ENCODE results near the gene MRPL57. TPM values are rescaled to one million over a fixed set of nuclear protein-coding genes. Genes with fewer than 3 reads are reported as not detected.

The MRPL57 gene
- total and polyA plus RNA-seq, 2 of the 8 experiments (the other 6 are each of a cell fraction or from before 2014, with no cell fraction given): 29.9 to 34.1 TPM

DNA sequence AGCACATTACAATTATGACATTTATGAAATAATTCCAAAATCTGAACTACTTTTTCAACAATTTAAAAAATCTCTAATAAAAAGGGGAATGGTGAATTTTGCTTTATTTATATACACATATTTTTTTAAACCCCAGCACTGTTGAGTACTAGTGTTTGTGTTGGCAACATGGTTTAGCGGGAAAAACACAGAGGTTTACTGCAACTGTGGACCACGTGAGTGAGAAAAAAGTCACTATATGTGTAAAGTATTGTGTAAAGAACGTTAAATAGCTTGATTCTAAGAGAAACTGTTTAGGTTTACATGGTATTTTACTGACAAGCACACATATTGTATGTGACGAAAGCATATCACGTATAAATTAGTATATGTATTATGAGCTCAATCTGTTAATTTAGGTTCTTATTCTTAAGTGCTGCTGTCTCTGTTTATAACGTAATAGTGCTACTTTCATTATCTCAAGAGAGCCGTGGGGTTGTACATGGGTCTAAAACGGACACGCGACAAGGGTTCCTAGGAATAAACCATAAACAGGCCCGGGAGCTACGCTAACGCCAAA lies 723 bp upstream of the MRPL57 start:
- 7% methylated on average over 13 of the region's 13 CpGs; no CpG with 5 or more reads in 1 of the 2 experiments for WGBS, 2 experiments (ENCODE audit: extremely low coverage in 1 of 2, insufficient coverage in 1 of 2, insufficient read length in 1 of 2, insufficient replicate concordance in 2 of 2, low coverage in 1 of 2, low lambda C conversion rate in 2 of 2, missing lambda C conversion rate in 1 of 2)

More for the DNA sequence above, 723 bp upstream of the MRPL57 start:
- peak overlapping the region; percentile 63 to 89 (median 82) for H3K4me3 ChIP-seq (ENCODE audit: extremely low read depth in 1 of 4, insufficient read depth in 2 of 4, low read depth in 3 of 4, low read length in 4 of 4)
- peaks cover 3 to 8% (median 4%) of the 10 kb centered on the region in 4 experiments; a peak in 6 of 8 replicates for H3K36me3 ChIP-seq (ENCODE audit: control insufficient read depth in 2 of 4, insufficient read depth in 4 of 4, low read length in 3 of 4)
- no peaks in the 10 kb centered on the region for H3K23me2 ChIP-seq (ENCODE audit: low read depth, low read length)
- H2BK15ac ChIP-seq (ENCODE audit: low read length): no peak overlapping the region
- peak overlapping the region; percentile 98 for H4K91ac ChIP-seq (replicated peaks; ENCODE audit: insufficient read length, low read length)
- no peaks in the 10 kb centered on the region for H3K9me3 ChIP-seq (ENCODE audit: insufficient read depth in 2 of 2, low read depth in 1 of 2, low read length in 1 of 2)
- H4K5ac ChIP-seq (ENCODE audit: insufficient read length, low read depth, low read length): peak overlapping the region; percentile 89
- H2AFZ ChIP-seq (ENCODE audit: low read length): peak overlapping the region; percentile 29; the same call in 1 of the 2 replicates
- peak overlapping the region; percentile 95 for H3K27ac ChIP-seq (ENCODE audit: low read depth, low read length)
- peak overlapping the region; percentile 47 for H2BK120ac ChIP-seq (replicated peaks; ENCODE audit: low read depth, low read length)
- peak overlapping the region; percentile 94; the same call in 1 of the 2 replicates for H4K8ac ChIP-seq (ENCODE audit: extremely low read depth, insufficient read depth, low read length)
- TF ChIP-seq ASH2L (IDR thresholded peaks at IDR 0.05; ENCODE audit: low read length) (no peak), BRCA1 (IDR thresholded peaks at IDR 0.05; ENCODE audit: low read depth, low read length) (no peak), CEBPB (IDR thresholded peaks at IDR 0.05; ENCODE audit: low read depth, low read length) (no peak), BCL11A (IDR thresholded peaks at IDR 0.05; ENCODE audit: low read depth in 2 of 2, low read length in 2 of 2) (no peak), SRF (IDR thresholded peaks at IDR 0.05; ENCODE audit: low read depth, low read length) (no peak), KDM1A (IDR thresholded peaks at IDR 0.05; ENCODE audit: borderline replicate concordance, low read length) (no peak), SP1 (IDR thresholded peaks at IDR 0.05; ENCODE audit: low read depth, low read length) (0 out of 2 replicates have a peak, but pooled peaks have one; percentile 8), CHD1 (IDR thresholded peaks at IDR 0.05; ENCODE audit: low read depth, low read length) (no peak)
- TF ChIP-seq, protein P1, sequence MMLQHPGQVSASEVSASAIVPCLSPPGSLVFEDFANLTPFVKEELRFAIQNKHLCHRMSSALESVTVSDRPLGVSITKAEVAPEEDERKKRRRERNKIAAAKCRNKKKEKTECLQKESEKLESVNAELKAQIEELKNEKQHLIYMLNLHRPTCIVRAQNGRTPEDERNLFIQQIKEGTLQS (IDR thresholded peaks at IDR 0.05; ENCODE audit: insufficient read depth, low read depth, low read length): no peak
- ChIA-PET POLR2A (ENCODE audit: partially characterized antibody) (interaction anchor here (0.6 to 3.8 kb wide), 38 partner anchors 8 to 292 kb away, joined by 3 to 23 read pairs (median 4); partner anchors contain the start of genes LATS2, XPO4 and ZDHHC20), CTCF (ENCODE audit: partially characterized antibody) (interaction anchor here (0.6 to 3.7 kb wide), 7 partner anchors 12 to 305 kb away, joined by 3 to 15 read pairs (median 4); no protein-coding TSS in a partner anchor)
- H4K20me1 ChIP-seq (replicated peaks in 1 of 2; ENCODE audit: control insufficient read depth in 1 of 2, insufficient read depth in 2 of 2, low read length in 2 of 2): peaks cover 2 to 3% of the 10 kb centered on the region in 2 experiments
- peak overlapping the region; percentile 99 for H2BK5ac ChIP-seq (ENCODE audit: low read depth, low read length)
- no peak overlapping the region for H3K14ac ChIP-seq (ENCODE audit: insufficient read length)
- H3K56ac ChIP-seq (replicated peaks; ENCODE audit: insufficient read length, low read depth, low read length): peak overlapping the region; percentile 89
- H3K79me2 ChIP-seq (ENCODE audit: control insufficient read depth in 1 of 2, insufficient read depth in 2 of 2, low read length in 2 of 2): peaks cover 7 to 63% of the 10 kb centered on the region in 2 experiments
- peak overlapping the region; percentile 83 to 94 (median 88) for H3K9ac ChIP-seq (replicated peaks in 1 of 4; ENCODE audit: extremely low read depth in 1 of 4, low read depth in 3 of 4, low read length in 3 of 4)
- H3K79me1 ChIP-seq (ENCODE audit: low read depth, low read length): peaks cover 6% of the 10 kb centered on the region
- peak overlapping the region; percentile 98 for H3K4ac ChIP-seq (replicated peaks; ENCODE audit: insufficient read length, low read depth, low read length)
- no peak overlapping the region for H2BK20ac ChIP-seq (ENCODE audit: low read length)
- DNase-seq (ENCODE audit: low read depth in 1 of 2, low spot score in 2 of 2) (no peak), FAIRE-seq (no peak)
- peak overlapping the region; percentile 98; the same call in 1 of the 2 replicates for H2BK12ac ChIP-seq (ENCODE audit: low read depth, low read length)
- H3K23ac ChIP-seq (ENCODE audit: insufficient read length): no peak overlapping the region
- H3K4me2 ChIP-seq (ENCODE audit: insufficient read depth in 1 of 2, low read depth in 2 of 2, low read length in 2 of 2): peak overlapping the region; percentile 76 to 78
- no peak overlapping the region for H2AK5ac ChIP-seq (ENCODE audit: low read depth, low read length)
- no peaks in the 10 kb centered on the region for H3K27me3 ChIP-seq (replicated peaks in 1 of 4; ENCODE audit: control insufficient read depth in 3 of 4, extremely low read depth in 1 of 4, insufficient read depth in 3 of 4, low read length in 3 of 4)
- H3K4me1 ChIP-seq (replicated peaks in 1 of 4; ENCODE audit: control insufficient read depth in 3 of 4, insufficient read depth in 4 of 4, low read length in 3 of 4): peaks cover 0 to 4% (median 0%) of the 10 kb centered on the region in 4 experiments; a peak in 2 of 7 replicates
- peak overlapping the region; percentile 97 for H3K18ac ChIP-seq (ENCODE audit: extremely low read depth, low read length)

All from H1 (cell line).